ENCODE results near the gene USP31.

USP31 gene

GRCh38 chr16:23088018-23088417 lies 61.2 kb downstream of the USP31 start:
- DNase-seq, result no peak

- no peak for DNase-seq
Observed at GRCh38 chr16:23085949-23086348, 63.3 kb downstream of the USP31 start.

DNA sequence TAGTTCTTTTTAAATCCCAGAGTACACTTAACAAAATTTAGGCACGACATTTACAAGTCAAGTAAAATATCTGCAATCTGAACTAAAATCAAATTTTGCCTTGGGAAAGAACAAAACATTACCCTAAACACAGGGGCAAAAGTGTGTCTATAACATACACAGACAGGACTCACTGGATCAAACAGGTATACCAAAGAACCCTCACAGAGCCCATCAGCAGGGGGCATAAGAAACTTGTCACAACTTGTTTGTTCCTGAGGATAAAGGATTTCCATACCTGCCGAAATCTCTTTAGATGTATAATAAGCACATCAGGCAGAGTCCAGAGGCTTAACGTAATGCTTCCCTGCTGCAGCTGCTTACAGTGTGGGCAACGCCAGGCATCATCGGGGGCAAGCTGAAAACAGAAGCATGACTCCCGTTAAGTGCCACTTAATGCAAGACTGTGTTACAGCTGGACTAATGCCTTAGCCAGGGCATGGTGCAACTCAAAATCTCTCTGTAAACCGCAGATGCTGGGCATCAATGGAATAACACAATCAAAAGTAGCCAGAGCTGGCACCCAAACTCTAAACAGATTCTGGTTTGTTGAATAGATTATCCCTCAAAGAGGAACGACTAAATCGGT lies 67.0 kb downstream of the USP31 start:
- no peak for DNase-seq

DNA sequence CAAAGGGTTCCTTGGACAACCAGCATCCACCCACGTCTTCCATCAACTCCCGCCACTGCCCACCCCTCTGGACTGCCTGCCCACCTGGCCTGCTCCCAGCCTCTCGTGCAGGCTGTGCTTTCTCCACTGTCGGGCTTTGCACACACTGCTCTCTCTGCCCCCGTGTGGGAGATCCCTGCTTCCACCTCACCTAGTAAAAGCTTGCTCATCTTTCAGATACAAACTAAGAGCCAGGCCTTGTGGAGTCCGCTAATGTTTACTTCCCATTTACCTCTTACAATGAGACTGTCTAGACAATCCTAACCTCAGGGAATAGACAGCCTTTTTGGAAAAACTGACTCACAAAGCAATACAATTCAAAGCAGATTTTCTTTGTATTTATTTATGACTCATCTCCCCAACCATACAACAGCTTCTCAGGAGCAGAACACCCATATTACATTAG lies 67.6 kb downstream of the USP31 start:
- DNase-seq, result no peak

DNA sequence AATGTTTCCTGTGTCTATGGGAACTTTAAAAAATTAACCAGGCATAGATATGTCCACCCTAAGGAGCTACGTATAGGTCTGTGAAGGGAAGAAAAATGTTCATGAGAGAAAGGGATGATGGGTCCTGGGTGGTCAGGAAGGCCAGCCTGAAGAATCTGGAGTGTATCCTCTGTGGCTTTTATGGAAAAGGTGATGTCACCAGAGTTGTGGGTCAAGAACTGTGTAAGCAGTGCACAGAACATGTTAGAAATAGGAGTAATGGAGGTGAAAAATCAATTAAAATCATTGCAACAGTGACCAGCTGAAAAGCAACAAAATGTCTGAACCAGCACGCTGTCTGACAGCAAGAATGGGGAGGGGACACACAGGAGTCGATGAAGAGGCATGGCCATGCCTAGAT lies 68.5 kb downstream of the USP31 start:
- DNase-seq, result no peak

GRCh38 chr16:23080329-23080728 lies 68.9 kb downstream of the USP31 start:
- no peak for DNase-seq

GRCh38 chr16:23079675-23080301 lies 69.5 kb downstream of the USP31 start:
- no peak for DNase-seq

GRCh38 chr16:23074423-23074822 lies 74.8 kb downstream of the USP31 start:
- DNase-seq, result no peak

- no peak for DNase-seq
Observed at GRCh38 chr16:23072769-23073549, 76.3 kb downstream of the USP31 start.

DNA sequence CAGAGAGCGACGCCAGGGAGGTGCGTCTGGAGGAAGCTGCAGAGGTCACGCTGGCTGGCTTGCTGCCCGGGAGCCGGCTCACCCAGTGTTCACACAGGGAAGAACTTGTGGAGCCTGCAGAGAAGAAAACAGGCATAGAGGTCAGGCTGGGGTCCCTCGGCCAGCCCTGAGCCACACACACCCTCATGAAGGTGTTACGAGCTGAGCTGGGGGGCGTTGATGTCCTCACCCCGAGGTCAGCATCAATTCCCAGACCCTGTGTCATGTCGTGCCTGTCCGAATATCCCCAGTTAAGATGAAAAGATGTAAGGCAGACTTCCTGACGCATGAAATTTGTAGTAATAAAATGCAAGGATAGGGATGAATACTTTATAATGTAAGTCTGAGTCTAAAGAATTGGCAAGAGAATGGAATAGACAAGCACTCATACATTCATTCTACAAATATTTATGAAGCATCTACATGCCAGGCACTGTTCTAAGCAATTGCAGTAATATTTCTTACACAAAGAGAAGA lies 77.1 kb downstream of the USP31 start:
- DNase-seq, result no peak

- DNase-seq, result no peak
Observed at GRCh38 chr16:23071196-23072083, 77.8 kb downstream of the USP31 start.

GRCh38 chr16:23069844-23070243 lies 79.4 kb downstream of the USP31 start:
- DNase-seq, result no peak

- no peak for DNase-seq
Observed at GRCh38 chr16:23068079-23068736, 81.0 kb downstream of the USP31 start.

DNA sequence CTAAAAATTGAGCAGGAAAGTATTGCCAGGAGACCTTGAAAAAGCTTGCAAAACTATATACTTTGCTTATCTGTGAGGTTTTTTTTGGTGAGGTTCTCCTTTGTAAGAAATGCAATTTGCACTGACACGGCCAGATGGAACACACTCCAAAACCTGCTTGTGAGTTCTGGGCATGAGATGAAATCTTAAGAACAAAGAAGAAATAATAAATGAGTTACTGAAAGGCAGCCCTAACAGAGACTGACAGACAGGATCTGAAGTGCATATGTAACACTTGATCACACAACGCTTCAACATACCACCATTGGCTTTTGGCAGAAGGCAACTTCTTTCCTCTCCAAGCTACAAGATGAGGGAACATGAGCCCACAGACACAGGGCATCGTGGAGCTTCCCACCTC lies 82.6 kb downstream of the USP31 start:
- no peak for DNase-seq

DNA sequence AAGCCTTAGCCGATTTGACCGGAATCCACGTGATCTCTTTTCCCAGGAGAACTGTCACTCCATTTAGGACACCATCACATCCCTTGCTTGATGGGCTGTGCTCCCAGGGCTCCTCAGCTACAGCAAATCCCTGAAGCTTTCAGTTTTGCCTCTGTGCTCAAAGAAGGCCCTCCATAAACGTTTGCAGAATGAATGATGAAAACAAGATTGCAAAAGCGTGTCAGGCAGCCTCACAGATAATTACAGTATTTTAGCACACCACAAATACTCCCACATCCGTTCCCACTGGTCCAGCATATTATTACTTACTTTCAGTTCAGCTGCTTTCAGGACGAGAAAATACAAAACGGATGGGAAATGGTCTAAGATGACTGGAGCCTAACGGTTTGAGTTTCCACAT lies 84.6 kb downstream of the USP31 start:
- no peak for DNase-seq

- DNase-seq, result no peak
Observed at GRCh38 chr16:23062524-23062923, 86.7 kb downstream of the USP31 start.

DNA sequence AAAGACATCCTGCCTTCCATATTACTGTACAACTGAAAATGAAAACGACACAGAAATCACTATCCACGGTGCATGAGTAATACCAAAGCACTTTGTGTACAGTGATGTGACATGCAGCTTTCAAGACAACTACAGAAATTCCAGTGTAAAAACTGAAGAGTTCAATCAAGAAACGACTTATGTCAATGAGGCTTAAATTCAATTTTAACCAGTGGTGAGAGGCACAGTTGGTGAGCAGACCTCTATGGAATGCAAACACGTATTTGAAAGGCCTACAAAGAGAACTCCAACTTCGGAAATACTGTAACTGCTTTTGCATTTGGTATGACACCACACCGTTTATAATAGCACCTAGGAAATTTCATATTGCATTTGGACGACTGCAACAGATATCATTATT lies 87.6 kb downstream of the USP31 start:
- no peak for DNase-seq

DNA sequence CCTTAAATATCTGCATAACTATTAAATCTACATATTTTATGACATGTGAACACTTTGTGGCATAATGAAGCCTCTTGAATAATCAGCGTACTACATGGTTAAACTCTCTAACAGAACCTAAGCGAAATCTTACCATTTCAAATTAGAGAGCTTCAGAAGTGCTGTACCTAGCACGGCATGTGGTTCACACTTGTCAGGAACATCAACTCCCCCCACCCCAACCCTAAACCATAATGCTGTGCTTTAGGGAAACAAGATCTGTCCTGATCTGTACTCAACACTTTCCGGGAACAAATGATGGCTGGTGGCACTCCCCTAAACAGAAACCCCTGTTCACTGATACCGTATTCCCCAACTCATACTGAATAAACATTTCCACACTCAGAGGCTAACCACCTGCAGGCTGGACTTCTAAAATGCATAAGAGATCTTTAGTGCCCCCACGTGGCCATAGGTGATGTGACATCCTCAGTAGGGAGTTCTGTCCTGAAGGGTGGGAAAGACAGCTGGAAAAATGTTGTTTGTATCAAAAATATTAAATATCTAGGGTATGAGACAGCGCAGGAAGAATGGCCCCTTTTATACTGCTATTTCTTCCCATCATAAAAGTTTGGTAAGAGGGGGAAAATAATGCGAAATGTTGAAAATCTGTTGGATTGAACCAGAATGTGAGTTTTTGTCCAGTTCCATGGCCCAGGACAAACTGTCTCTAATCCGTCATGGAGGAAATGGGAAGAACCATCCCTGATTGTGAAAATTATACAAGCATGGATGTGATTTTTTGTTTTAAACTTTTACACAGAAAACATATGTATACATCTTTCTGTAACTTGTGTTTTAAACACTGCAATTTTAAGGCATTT lies 88.6 kb downstream of the USP31 start:
- DNase-seq, result peak; percentile 21

- no peak for DNase-seq
Observed at GRCh38 chr16:23059433-23059832, 89.8 kb downstream of the USP31 start.

- no peak for DNase-seq
Observed at GRCh38 chr16:23058576-23058975, 90.7 kb downstream of the USP31 start.

DNA sequence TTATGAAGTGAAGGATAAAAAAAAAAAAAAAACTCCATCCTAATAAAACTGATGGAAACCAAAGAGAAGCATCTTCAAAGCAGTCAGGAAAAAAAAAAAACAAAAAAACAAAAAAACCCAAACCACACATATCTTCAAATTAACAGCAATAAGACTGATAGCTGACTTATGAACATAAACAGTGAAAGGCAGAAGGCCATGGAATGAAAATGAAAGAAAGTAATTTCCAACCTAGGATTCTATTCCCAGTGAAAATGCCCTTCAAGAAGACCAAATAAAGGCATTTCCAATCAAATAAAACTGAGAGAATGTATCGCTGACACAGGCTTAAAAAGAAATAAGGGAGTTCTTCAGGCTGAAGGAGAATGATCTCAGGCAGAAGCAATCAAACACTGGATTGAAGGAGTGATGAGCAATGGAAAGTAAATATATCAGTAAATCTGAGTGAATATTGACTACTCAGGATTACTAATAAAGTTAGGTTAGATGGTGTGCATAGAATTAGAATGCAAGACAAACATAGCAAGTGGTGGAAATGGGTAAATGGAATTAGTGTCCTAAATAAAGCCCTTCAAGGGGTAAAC lies 92.1 kb downstream of the USP31 start:
- no peak for DNase-seq

Data from stimulated activated naive CD4-positive, alpha-beta T cell treated with Interleukin-2 at 50 U/mL for 16 hours (primary cell).